ENCODE results near the gene BRD1.

Gene BRD1

DNA sequence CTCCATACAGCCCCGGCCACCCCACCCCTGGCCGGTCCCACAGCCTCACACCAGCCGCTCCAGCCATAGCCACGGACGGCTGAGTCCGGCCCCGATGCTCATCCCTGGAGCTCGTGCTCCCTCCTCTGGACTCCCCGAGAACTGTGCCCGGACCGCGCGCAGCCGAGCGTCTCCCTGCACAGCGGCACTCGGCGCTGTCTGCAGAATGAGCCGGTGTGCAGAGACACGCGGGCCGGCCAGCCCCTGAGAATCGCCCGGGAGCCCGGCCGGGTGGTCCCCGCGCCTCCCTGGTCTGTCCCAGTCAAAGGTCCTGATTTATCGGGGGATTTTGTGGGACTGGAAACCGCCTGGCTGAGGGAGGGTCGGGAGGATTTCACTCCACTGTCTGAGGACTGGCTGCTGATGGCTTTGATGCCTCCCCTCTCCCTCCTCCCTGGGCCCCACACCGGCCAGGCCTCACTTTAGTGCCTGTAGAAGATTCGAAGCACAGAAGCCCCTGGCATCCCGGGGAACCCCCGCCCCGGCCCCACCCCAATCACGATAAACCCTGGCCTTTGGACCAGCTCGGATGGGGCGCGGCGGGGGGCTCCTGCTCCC lies 102.7 kb downstream of the BRD1 start:
- peak; percentile 75 for DNase-seq

DNA sequence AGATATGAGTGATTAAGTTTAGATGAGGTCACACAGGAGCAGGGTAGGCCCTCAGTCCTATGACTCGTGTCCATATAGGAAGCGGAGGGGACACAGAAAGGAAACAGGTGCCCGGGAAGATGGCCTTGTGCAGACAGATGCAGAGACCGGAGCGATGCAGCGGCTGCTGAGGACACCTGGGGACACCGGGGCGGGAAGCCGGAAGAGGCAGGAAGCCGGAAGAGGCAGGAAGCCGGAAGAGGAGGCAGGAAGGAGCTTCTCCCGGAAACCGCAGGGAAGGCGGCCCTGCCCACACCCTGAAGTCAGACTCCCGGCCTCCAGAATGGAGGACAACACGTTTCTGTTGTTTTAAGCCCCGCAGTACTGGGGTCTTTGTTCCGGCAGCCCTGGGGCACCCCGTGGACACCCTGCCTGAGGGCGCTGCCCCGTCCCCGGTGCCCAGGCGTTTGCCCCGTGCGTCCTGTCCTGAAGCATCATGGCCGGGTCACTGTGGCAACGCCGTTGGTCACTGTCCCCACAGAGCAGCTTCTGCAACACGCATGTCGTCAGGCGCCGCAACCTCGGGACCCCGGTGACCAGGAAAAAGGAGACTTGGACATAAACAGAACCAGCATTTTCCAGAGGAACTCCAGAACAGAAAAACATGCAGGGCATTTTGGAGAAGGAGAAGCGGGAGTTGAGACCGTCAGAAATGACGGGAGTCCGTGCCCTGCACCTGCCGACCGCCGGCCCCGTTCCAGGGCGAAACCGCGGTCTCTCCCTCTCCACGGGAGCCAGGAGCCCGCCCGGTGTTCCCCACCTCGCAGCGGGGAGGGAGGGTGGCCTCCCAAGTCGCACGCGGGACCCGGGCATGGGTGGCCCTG lies 103.4 kb downstream of the BRD1 start:
- peak; percentile 49 for DNase-seq

DNA sequence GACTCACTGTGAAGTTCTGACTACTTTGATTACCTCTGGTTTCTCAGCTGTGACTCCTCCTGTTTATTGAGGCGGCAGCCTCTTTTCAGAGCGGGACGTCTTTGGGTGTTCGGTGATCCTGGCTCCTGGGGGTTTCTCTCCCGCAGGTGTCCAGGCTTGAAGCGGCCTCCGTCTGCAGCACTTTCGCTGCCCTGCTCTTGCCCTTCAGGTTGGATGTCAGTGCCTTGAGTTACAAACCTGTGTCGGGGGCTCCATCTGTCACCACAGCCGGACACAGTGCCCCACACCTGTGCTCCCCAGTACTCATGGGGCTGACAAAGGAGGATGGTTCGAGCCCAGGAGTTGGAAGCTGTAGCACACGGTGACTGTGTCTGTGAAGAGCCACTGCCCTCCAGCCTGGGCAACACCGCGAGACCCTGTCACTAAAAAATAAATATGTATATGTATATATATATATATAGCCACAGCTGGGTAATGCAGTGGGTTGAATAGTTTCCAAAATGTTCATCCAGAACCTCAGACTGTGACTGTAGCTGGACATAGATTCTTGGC lies 104.1 kb downstream of the BRD1 start:
- DNase-seq: no peak
